Smooth muscle cell (in vitro differentiated cells): ENCODE measurements around the gene PELI2. TPM values are rescaled to one million over a fixed set of nuclear protein-coding genes. Genes with fewer than 3 reads are reported as not detected.

Experiments
- DNase-seq: peaks from one replicate; lab custom pipeline; 2025; ENCODE audit not compliant: unreplicated experiment; lab: John Stamatoyannopoulos, UW
- H2AFZ ChIP-seq: fragments of 200-600 bp; sonication (generic); 2 replicates; pipeline ENCODE4 v1.6.0; 2016; ENCODE audit warnings: antibody characterized with exemption, low read depth, mild to moderate bottlenecking
- H3F3A ChIP-seq: fragments of 200-600 bp; sonication (generic); 2 replicates; pipeline ENCODE4 v1.6.0; 2017; ENCODE audit warnings: antibody characterized with exemption, low read depth
- H3K27ac ChIP-seq: fragments of 200-600 bp; sonication (generic); 2 replicates; pipeline ENCODE4 v1.5.1; 2016; ENCODE audit warnings: low read depth, mild to moderate bottlenecking
- H3K27me3 ChIP-seq: fragments of 200-600 bp; sonication (generic); 2 replicates; pipeline ENCODE4 v1.6.1; 2016; ENCODE audit warnings: low read depth, mild to moderate bottlenecking
- H3K36me3 ChIP-seq: fragments of 200-600 bp; sonication (generic); 2 replicates; pipeline ENCODE4 v1.5.1; 2016; ENCODE audit warnings: low read depth
- H3K4me1 ChIP-seq: fragments of 200-600 bp; sonication (generic); 2 replicates; pipeline ENCODE4 v1.5.1; 2016; ENCODE audit warnings: low read depth
- H3K4me2 ChIP-seq: fragments of 200-600 bp; sonication (generic); 2 replicates; pipeline ENCODE4 v1.6.0; 2016; ENCODE audit warnings: mild to moderate bottlenecking
- H3K4me3 ChIP-seq: fragments of 200-600 bp; sonication (generic); 2 replicates; pipeline ENCODE4 v1.5.1; 2016; ENCODE audit warnings: mild to moderate bottlenecking
- H3K79me2 ChIP-seq: fragments of 200-600 bp; sonication (generic); 2 replicates; pipeline ENCODE4 v1.6.0; 2016; ENCODE audit warnings: low read depth, mild to moderate bottlenecking
- H3K9ac ChIP-seq: fragments of 200-600 bp; sonication (generic); 2 replicates; pipeline ENCODE4 v1.6.0; 2016; ENCODE audit warnings: low read depth
- H3K9me3 ChIP-seq: fragments of 200-600 bp; sonication (generic); replicated peaks from 2 replicates; pipeline ENCODE4 v1.5.1; 2016; ENCODE audit warnings: low read depth
- H4K20me1 ChIP-seq: fragments of 200-600 bp; sonication (generic); 2 replicates; pipeline ENCODE4 v1.6.0; 2016; ENCODE audit warnings: low read depth
- WGBS: methylation state at CpG from one replicate; pipeline ENCODE4 v1.1.7; 2016; ENCODE audit warnings: low lambda C conversion rate; 5-methylcytosine and 5-hydroxymethylcytosine counted together
- polyA plus RNA-seq: library from polyadenylated mRNA; unstranded; fragments of >200 nt; fragmentation: Nextera tagmentation; extraction: Ambion mirVana; gene quantifications from 2 replicates; pipeline ENCODE4 v1.2.1, GENCODE V29; 2016
- total RNA-seq: library from RNA; depleted of rRNA; stranded (reverse); fragments of >200 nt; gene quantifications from 2 replicates; pipeline ENCODE4 v1.2.3, GENCODE V29; 2014
- TF ChIP-seq, protein P1 (sequence below): fragments of 200-600 bp; sonication (generic); IDR thresholded peaks from 2 replicates; pipeline ENCODE4 v1.5.1; 2017; ENCODE audit warnings: borderline replicate concordance, mild to moderate bottlenecking, antibody characterized with exemption; ENCODE audit not compliant: insufficient read depth, poor library complexity, severe bottlenecking

PELI2 gene
- total and polyA plus RNA-seq, 2 experiments from 2014 or later: 4.6 to 9.1 TPM

DNA sequence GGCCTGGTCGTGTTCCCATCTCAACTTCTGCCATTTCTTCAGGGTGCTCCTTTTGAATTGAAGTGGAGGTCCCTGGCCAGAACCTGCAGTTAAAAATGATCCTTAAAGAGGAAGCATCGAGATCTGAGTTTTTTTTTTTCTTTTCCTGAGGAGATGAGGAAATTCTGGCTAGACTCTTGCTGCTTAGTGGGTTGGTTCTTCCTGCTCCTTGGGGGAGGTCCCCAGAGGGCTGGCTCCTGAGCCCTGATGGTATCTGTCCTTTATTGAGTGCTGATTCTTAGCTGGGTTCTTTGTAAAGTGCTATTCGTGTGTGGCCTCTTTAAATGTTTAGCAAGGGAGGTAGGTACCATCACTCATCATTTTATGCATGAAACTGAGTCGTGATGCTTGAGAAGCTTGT, 11.7 kb downstream of the PELI2 start:
- H2AFZ ChIP-seq: no peak overlapping the region
- no peak overlapping the region for H3K9ac ChIP-seq
- peaks cover 52% of the 10 kb centered on the region for H3K4me1 ChIP-seq
- no peak overlapping the region for H3K4me2 ChIP-seq
- no peaks in the 10 kb centered on the region for H3K9me3 ChIP-seq
- 56% methylated on average over 4 of the region's 4 CpGs for WGBS
- H3K27me3 ChIP-seq: no peaks in the 10 kb centered on the region
- peaks cover 48% of the 10 kb centered on the region for H4K20me1 ChIP-seq
- H3K4me3 ChIP-seq: no peak overlapping the region
- no peaks in the 10 kb centered on the region for H3F3A ChIP-seq
- TF ChIP-seq, protein P1, sequence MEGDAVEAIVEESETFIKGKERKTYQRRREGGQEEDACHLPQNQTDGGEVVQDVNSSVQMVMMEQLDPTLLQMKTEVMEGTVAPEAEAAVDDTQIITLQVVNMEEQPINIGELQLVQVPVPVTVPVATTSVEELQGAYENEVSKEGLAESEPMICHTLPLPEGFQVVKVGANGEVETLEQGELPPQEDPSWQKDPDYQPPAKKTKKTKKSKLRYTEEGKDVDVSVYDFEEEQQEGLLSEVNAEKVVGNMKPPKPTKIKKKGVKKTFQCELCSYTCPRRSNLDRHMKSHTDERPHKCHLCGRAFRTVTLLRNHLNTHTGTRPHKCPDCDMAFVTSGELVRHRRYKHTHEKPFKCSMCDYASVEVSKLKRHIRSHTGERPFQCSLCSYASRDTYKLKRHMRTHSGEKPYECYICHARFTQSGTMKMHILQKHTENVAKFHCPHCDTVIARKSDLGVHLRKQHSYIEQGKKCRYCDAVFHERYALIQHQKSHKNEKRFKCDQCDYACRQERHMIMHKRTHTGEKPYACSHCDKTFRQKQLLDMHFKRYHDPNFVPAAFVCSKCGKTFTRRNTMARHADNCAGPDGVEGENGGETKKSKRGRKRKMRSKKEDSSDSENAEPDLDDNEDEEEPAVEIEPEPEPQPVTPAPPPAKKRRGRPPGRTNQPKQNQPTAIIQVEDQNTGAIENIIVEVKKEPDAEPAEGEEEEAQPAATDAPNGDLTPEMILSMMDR: no peak
- no peak for DNase-seq
- no peaks in the 10 kb centered on the region for H3K36me3 ChIP-seq
- peaks cover 53% of the 10 kb centered on the region for H3K79me2 ChIP-seq
- no peak overlapping the region for H3K27ac ChIP-seq

DNA sequence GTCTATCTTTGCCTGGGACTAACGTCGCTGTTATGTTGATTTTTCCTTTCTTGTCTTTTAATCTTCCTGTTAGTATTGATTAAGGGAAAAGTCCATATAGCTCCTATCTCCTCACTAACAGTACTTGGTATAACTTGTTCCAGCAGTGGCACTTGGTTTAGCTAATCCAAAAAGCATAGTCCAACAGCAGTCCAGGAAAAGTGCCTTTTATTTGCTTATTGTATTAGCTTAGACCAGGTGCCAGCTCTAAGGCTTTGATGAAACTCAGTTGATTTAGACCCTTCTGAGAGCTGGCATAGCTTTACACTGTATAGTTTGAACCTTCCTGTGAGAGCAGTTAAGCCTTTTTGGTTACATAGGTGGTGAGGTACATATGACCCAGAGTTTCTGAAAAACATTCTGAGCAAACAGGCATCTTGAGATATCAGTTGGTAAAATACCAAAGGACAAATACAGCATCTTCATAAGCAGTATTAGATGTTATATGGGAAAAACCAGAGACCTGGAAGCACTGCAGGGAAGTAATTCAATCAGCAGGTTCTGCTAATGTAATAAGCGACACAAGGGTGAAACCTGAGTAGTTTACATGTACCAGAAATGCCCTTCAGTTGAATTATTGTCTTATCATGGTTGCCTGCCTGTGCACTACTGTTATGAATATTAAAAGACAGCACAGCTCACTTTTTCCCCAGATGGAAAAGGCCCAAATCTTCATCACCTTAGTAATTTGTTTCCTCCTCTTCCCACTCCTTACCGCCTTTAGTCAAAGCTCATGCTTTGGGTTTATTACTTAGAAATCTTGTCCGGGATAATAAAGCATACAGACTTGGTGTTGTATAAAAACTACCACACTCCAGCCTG, 13.0 kb downstream of the PELI2 start:
- DNase-seq: no peak
- no peak overlapping the region for H3K4me2 ChIP-seq
- H3F3A ChIP-seq: no peaks in the 10 kb centered on the region
- H3K9me3 ChIP-seq: no peaks in the 10 kb centered on the region
- 80% methylated on average over 5 of the region's 5 CpGs for WGBS
- H3K36me3 ChIP-seq: no peaks in the 10 kb centered on the region
- no peaks in the 10 kb centered on the region for H3K27me3 ChIP-seq
- no peak overlapping the region for H3K27ac ChIP-seq
- no peak overlapping the region for H3K4me3 ChIP-seq
- no peak overlapping the region for H3K9ac ChIP-seq
- peaks cover 52% of the 10 kb centered on the region for H4K20me1 ChIP-seq
- TF ChIP-seq, protein P1: no peak
- peaks cover 52% of the 10 kb centered on the region for H3K4me1 ChIP-seq
- H3K79me2 ChIP-seq: peaks cover 51% of the 10 kb centered on the region
- no peak overlapping the region for H2AFZ ChIP-seq

DNA sequence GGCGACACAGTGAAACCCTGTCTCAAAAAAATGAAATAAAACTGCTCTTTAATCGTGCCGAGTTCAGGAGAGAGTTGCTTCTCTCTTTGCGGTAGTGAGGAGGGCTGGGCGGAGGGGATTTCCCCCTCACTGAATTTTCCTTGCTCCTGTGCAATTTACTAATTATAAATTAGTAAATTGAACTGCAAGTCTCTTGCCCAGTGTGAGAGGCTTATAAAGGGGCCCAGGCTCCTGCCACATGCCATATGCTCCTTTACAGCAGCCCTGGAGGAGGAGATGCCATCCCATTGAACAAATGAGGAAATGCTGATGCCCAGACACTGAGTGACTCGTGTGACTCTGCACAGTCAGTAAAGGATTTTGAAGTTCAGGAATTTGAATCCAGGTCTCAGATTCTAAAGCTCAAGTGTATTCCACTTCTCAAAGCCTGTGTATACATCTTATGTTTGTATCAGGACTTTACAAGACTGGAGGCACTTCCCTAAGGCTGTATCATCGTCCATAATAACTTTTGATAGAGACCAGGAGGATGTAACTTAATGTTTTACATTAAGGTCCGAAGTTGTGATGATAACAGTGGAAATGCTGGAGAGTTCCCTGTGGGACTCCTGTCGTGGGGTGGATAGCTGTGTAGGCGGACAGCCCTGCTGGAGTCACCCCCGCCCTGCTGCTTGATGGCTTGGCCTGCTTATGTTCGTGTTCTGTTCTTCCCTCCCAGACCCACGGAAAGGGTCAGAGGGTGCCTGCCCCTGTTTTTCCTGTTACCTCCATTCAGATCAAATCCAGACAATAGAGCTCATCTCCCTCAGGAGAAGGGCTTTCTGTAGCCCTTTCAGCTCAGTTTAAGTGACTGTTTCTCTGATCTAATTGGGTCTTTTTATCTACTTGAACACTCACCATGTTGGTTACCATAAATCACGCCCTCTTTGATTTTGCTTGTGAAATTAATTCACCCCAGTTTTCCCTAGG, 13.9 kb downstream of the PELI2 start:
- no peak overlapping the region for H3K9ac ChIP-seq
- TF ChIP-seq, protein P1: no peak
- H3K79me2 ChIP-seq: peaks cover 46% of the 10 kb centered on the region
- DNase-seq: no peak
- H3K9me3 ChIP-seq: no peaks in the 10 kb centered on the region
- peaks cover 47% of the 10 kb centered on the region for H4K20me1 ChIP-seq
- H3K4me2 ChIP-seq: no peak overlapping the region
- no peak overlapping the region for H3K27ac ChIP-seq
- H3F3A ChIP-seq: no peaks in the 10 kb centered on the region
- no peak overlapping the region for H3K4me3 ChIP-seq
- 69% methylated on average over 14 of the region's 14 CpGs for WGBS
- H3K4me1 ChIP-seq: peaks cover 44% of the 10 kb centered on the region
- no peaks in the 10 kb centered on the region for H3K27me3 ChIP-seq
- H3K36me3 ChIP-seq: no peaks in the 10 kb centered on the region
- H2AFZ ChIP-seq: no peak overlapping the region
